ENCODE results near the gene CCDC24.

The CCDC24 gene

GRCh38 chr1:44015206-44015605 is 23.8 kb downstream of the CCDC24 start:
- Histone ChIP-seq H3K36me3 (replicated peaks) (no peaks in the 10 kb centered on the region), H3K27me3 (replicated peaks) (no peaks in the 10 kb centered on the region), H3K27ac (no peak overlapping the region), H3K4me3 (ENCODE audit: low read depth, low read length) (no peak overlapping the region)
- in situ Hi-C loops (cut with HindIII; ENCODE audit: low pct_ligation_motif_present, low sequenced_read_pairs) = no loop called here
- DNase-seq = no peak
- no peak for TF ChIP-seq CTCF (IDR thresholded peaks at IDR 0.05; ENCODE audit: low read depth, low read length, missing control alignments)

GRCh38 chr1:44016041-44016889 is 24.9 kb downstream of the CCDC24 start:
- Histone ChIP-seq H3K27ac (no peak overlapping the region), H3K27me3 (replicated peaks) (no peaks in the 10 kb centered on the region), H3K36me3 (replicated peaks) (no peaks in the 10 kb centered on the region), H3K4me3 (ENCODE audit: low read depth, low read length) (no peak overlapping the region)
- no peak for DNase-seq
- TF ChIP-seq CTCF (IDR thresholded peaks at IDR 0.05; ENCODE audit: low read depth, low read length, missing control alignments) = no peak
- in situ Hi-C loops (cut with HindIII; ENCODE audit: low pct_ligation_motif_present, low sequenced_read_pairs) = no loop called here

GRCh38 chr1:44016890-44017400 is 25.5 kb downstream of the CCDC24 start:
- Histone ChIP-seq H3K36me3 (replicated peaks) (no peaks in the 10 kb centered on the region), H3K27me3 (replicated peaks) (no peaks in the 10 kb centered on the region), H3K4me3 (ENCODE audit: low read depth, low read length) (no peak overlapping the region), H3K27ac (no peak overlapping the region)
- DNase-seq = no peak
- TF ChIP-seq CTCF (IDR thresholded peaks at IDR 0.05; ENCODE audit: low read depth, low read length, missing control alignments) = no peak
- in situ Hi-C loops (cut with HindIII; ENCODE audit: low pct_ligation_motif_present, low sequenced_read_pairs) = no loop called here

GRCh38 chr1:44019466-44019948 is 28.1 kb downstream of the CCDC24 start:
- H3K4me3 ChIP-seq (ENCODE audit: low read depth, low read length) = no peak overlapping the region
- no peak for DNase-seq
- H3K27ac ChIP-seq = no peak overlapping the region
- H3K36me3 ChIP-seq (replicated peaks) = no peaks in the 10 kb centered on the region
- H3K27me3 ChIP-seq (replicated peaks) = no peaks in the 10 kb centered on the region
- no peak for TF ChIP-seq CTCF (IDR thresholded peaks at IDR 0.05; ENCODE audit: low read depth, low read length, missing control alignments)
- in situ Hi-C loops (cut with HindIII; ENCODE audit: low pct_ligation_motif_present, low sequenced_read_pairs) = no loop called here

GRCh38 chr1:44020464-44020863 is 29.1 kb downstream of the CCDC24 start:
- in situ Hi-C loops (cut with HindIII; ENCODE audit: low pct_ligation_motif_present, low sequenced_read_pairs) = no loop called here
- no peak for TF ChIP-seq CTCF (IDR thresholded peaks at IDR 0.05; ENCODE audit: low read depth, low read length, missing control alignments)
- H3K27ac ChIP-seq = no peak overlapping the region
- DNase-seq = no peak
- H3K36me3 ChIP-seq (replicated peaks) = no peaks in the 10 kb centered on the region
- no peaks in the 10 kb centered on the region for H3K27me3 ChIP-seq (replicated peaks)
- no peak overlapping the region for H3K4me3 ChIP-seq (ENCODE audit: low read depth, low read length)
